ENCODE results near the gene LCLAT1. TPM values are rescaled to one million over a fixed set of nuclear protein-coding genes. Genes with fewer than 3 reads are reported as not detected.

LCLAT1 gene
- total RNA-seq, 2 donors from 2014 or later = 30.2 to 34.2 TPM

DNA sequence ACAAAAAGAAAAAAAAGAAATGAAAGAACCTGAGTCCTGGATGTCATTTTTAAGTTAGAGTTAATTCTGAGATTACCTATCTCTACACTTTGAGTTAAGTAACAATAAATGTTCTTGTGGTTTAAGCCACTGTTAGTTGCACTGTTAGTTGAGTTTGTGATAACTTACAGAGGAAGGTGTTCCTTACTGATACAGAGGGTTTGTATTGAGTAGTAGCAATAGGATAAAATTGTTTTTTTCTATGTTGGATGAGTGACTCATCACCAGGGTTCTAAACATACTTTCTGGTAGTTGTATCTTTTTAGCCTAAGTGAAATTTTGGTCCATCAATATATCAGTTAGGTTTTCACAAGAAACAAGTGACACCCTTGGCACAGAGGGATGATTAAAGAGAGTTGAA lies 4.0 kb upstream of the LCLAT1 start:
- Mint-ChIP-seq H3K9me3 (no peaks in the 10 kb centered on the region), H3K4me3 (no peak overlapping the region), H3K27ac (no peak overlapping the region), H3K36me3 (ENCODE audit: low read depth) (no peaks in the 10 kb centered on the region), H3K27me3 (ENCODE audit: insufficient read depth) (peaks cover 8% of the 10 kb centered on the region), H3K4me1 (peaks cover 3% of the 10 kb centered on the region)
- Histone ChIP-seq H3K4me1 (ENCODE audit: control insufficient read depth, insufficient read depth, low read length) (peaks cover 6% of the 10 kb centered on the region), H3K4me3 (ENCODE audit: low read length) (no peak overlapping the region), H3K9me3 (ENCODE audit: control insufficient read depth, low read length) (no peaks in the 10 kb centered on the region), H3K36me3 (ENCODE audit: control insufficient read depth, insufficient read depth, low read length) (no peaks in the 10 kb centered on the region), H3K9ac (ENCODE audit: extremely low read depth, low read length, poor library complexity, severe bottlenecking) (no peak overlapping the region), H3K27me3 (ENCODE audit: control insufficient read depth, insufficient read depth, low read length, poor library complexity, severe bottlenecking) (no peaks in the 10 kb centered on the region), H3K27ac (ENCODE audit: low read depth, low read length) (no peak overlapping the region)
- no peak for DNase-seq
- no peak for TF ChIP-seq CTCF (conservative IDR thresholded peaks at IDR 0.05)

GRCh38 chr2:30444273-30444672 lies 2.8 kb upstream of the LCLAT1 start:
- Histone ChIP-seq H3K27ac (ENCODE audit: low read depth, low read length) (no peak overlapping the region), H3K9me3 (ENCODE audit: control insufficient read depth, low read length) (no peaks in the 10 kb centered on the region), H3K27me3 (ENCODE audit: control insufficient read depth, insufficient read depth, low read length, poor library complexity, severe bottlenecking) (no peaks in the 10 kb centered on the region), H3K9ac (ENCODE audit: extremely low read depth, low read length, poor library complexity, severe bottlenecking) (no peak overlapping the region), H3K36me3 (ENCODE audit: control insufficient read depth, insufficient read depth, low read length) (no peaks in the 10 kb centered on the region), H3K4me3 (ENCODE audit: low read length) (no peak overlapping the region), H3K4me1 (ENCODE audit: control insufficient read depth, insufficient read depth, low read length) (peaks cover 6% of the 10 kb centered on the region)
- WGBS, 2 experiments (ENCODE audit: insufficient coverage in 1 of 2, insufficient read length in 1 of 2) = 82 to 87% methylated on average over 2 to 3 of the region's 3 CpGs
- TF ChIP-seq CTCF (conservative IDR thresholded peaks at IDR 0.05) = no peak
- peaks cover 8% of the 10 kb centered on the region for H3K27me3 Mint-ChIP-seq (ENCODE audit: insufficient read depth)
- no peak overlapping the region for H3K4me3 Mint-ChIP-seq
- DNase-seq = no peak
- H3K9me3 Mint-ChIP-seq = no peaks in the 10 kb centered on the region
- no peaks in the 10 kb centered on the region for H3K36me3 Mint-ChIP-seq (ENCODE audit: low read depth)
- peaks cover 10% of the 10 kb centered on the region for H3K4me1 Mint-ChIP-seq
- H3K27ac Mint-ChIP-seq = no peak overlapping the region

DNA sequence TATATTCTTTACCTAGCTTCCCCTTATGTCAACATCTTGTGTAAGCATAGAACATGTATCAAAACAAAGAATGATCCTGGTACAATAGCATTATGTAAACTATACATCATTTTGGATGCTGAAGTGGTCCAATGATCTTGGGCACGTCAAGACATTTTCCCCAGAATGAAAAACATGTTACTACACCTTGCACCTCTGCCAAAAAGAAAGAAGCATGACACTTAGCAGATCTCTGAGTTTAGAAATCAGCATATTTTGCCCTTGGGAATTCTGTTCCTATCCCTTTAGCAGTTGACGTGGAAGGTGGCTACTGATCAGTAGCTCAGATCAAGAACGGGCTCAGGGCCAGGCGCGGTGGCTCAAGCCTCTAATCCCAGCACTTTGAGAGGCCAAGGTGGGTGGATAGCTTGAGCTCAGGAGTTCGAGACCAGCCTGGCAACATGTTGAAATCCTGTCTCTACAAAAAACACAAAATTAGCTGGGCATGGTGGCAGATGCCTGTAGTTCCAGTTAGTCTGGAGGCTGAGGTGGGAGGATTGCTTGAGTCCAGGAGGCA lies 1.7 kb upstream of the LCLAT1 start:
- Histone ChIP-seq H3K27ac (ENCODE audit: low read depth, low read length) (no peak overlapping the region), H3K4me3 (ENCODE audit: low read length) (no peak overlapping the region), H3K27me3 (ENCODE audit: control insufficient read depth, insufficient read depth, low read length, poor library complexity, severe bottlenecking) (no peaks in the 10 kb centered on the region), H3K9me3 (ENCODE audit: control insufficient read depth, low read length) (no peaks in the 10 kb centered on the region), H3K4me1 (ENCODE audit: control insufficient read depth, insufficient read depth, low read length) (peaks cover 6% of the 10 kb centered on the region), H3K36me3 (ENCODE audit: control insufficient read depth, insufficient read depth, low read length) (no peaks in the 10 kb centered on the region), H3K9ac (ENCODE audit: extremely low read depth, low read length, poor library complexity, severe bottlenecking) (no peak overlapping the region)
- WGBS, 2 experiments (ENCODE audit: insufficient coverage in 1 of 2, insufficient read length in 1 of 2) = 91 to 95% methylated on average over 2 to 6 of the region's 6 CpGs
- H3K4me3 Mint-ChIP-seq = no peak overlapping the region
- no peak overlapping the region for H3K27ac Mint-ChIP-seq
- DNase-seq = no peak
- H3K4me1 Mint-ChIP-seq = peaks cover 10% of the 10 kb centered on the region
- no peak for TF ChIP-seq CTCF (conservative IDR thresholded peaks at IDR 0.05)
- H3K27me3 Mint-ChIP-seq (ENCODE audit: insufficient read depth) = peaks cover 8% of the 10 kb centered on the region
- H3K9me3 Mint-ChIP-seq = no peaks in the 10 kb centered on the region
- no peaks in the 10 kb centered on the region for H3K36me3 Mint-ChIP-seq (ENCODE audit: low read depth)

Data from endodermal cell (in vitro differentiated cells).